Chondrocyte (in vitro differentiated cells): ENCODE data around the gene C3orf38. TPM values are rescaled to one million over a fixed set of nuclear protein-coding genes. Genes with fewer than 3 reads are reported as not detected.

Experiments
- DNase-seq: peaks from one replicate; pipeline ENCODE4 v3.0.0; 2021; ENCODE audit warnings: mixed read lengths, low spot score
- H3K27ac Mint-ChIP-seq: one replicate; pipeline ENCODE4 v1.8.0; 2021; ENCODE audit warnings: mild to moderate bottlenecking, moderate library complexity, mixed read lengths; ENCODE audit not compliant: unreplicated experiment
- H3K27me3 Mint-ChIP-seq: 2 replicates; pipeline ENCODE4 v1.8.0; 2021; ENCODE audit warnings: low read depth, mixed read lengths
- H3K36me3 Mint-ChIP-seq: 2 replicates; pipeline ENCODE4 v1.8.0; 2021; ENCODE audit warnings: low read depth, mixed read lengths
- H3K4me1 Mint-ChIP-seq: 2 replicates; pipeline ENCODE4 v1.8.0; 2021; ENCODE audit warnings: low read depth, mild to moderate bottlenecking, mixed read lengths
- H3K4me3 Mint-ChIP-seq: one replicate; pipeline ENCODE4 v1.8.0; 2021; ENCODE audit warnings: mild to moderate bottlenecking, moderate library complexity, mixed read lengths; ENCODE audit not compliant: unreplicated experiment
- H3K9me3 Mint-ChIP-seq: 2 replicates; pipeline ENCODE4 v1.8.0; 2021; ENCODE audit warnings: low read depth, mixed read lengths
- CTCF ChIP-seq: fragments of 200-600 bp; sonication (generic); IDR thresholded peaks from 2 replicates; pipeline ENCODE4 v1.5.0; 2021; ENCODE audit warnings: antibody characterized with exemption, mild to moderate bottlenecking, moderate library complexity
- total RNA-seq: library from RNA; stranded (reverse); gene quantifications from 3 replicates; pipeline ENCODE4 v1.2.1, GENCODE V29; 2021

C3orf38 gene
- total RNA-seq, 1 donor from 2014 or later, result 28.6 TPM

DNA sequence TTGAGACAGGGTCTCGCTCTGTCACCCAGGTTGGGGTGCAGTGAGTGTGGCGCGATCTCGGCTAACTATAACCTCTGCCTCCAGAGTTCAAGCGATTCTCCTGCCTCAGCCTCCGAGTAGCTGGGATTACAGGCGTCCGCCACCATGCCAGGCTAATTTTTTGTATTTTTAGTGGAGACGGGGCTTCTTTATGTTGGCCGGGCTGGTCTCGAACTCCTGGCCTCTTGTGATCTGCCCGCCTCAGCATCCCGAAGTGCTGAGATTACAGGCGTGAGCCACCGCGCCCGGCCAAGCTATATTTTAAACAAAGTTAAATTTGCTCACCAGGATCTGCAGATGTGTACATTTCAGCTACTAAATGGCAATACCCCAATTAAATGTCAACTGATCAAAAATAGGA lies 1.1 kb upstream of the C3orf38 start:
- peak overlapping the region; percentile 94 for H3K4me3 Mint-ChIP-seq
- H3K36me3 Mint-ChIP-seq, result no peaks in the 10 kb centered on the region
- peaks cover 24% of the 10 kb centered on the region for H3K4me1 Mint-ChIP-seq
- no peak for TF ChIP-seq CTCF
- H3K27me3 Mint-ChIP-seq, result no peaks in the 10 kb centered on the region
- H3K9me3 Mint-ChIP-seq, result no peaks in the 10 kb centered on the region
- H3K27ac Mint-ChIP-seq, result peak overlapping the region; percentile 99
- no peak for DNase-seq

DNA sequence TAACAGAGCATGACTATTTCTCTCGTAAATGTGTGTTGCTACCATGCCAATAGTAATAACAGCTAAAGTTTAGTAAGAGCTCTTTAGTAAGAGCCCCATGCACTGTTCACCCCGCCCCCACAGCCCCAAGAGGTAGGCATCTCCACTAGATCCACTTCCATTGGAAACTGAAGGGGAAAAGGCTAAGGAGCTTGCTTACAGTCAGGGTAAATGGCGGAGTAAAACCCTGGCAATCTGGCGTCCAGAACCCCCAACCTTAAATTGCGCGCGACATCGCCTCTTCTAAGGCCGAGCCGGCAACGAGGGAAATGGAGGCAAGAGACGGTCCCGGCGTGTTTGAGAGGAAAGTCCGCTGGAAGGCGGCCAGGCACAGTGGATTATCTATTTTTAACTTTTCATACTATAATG lies 654 bp upstream of the C3orf38 start:
- H3K4me1 Mint-ChIP-seq, result peaks cover 24% of the 10 kb centered on the region
- TF ChIP-seq CTCF, result no peak
- H3K27me3 Mint-ChIP-seq, result no peaks in the 10 kb centered on the region
- H3K36me3 Mint-ChIP-seq, result no peaks in the 10 kb centered on the region
- DNase-seq, result no peak
- no peaks in the 10 kb centered on the region for H3K9me3 Mint-ChIP-seq
- H3K27ac Mint-ChIP-seq, result peak overlapping the region; percentile 99
- peak overlapping the region; percentile 94 for H3K4me3 Mint-ChIP-seq

GRCh38 chr3:88150371-88150770 lies 612 bp downstream of the C3orf38 start:
- H3K27me3 Mint-ChIP-seq, result no peaks in the 10 kb centered on the region
- H3K4me1 Mint-ChIP-seq, result peaks cover 24% of the 10 kb centered on the region
- TF ChIP-seq CTCF, result no peak
- H3K9me3 Mint-ChIP-seq, result no peaks in the 10 kb centered on the region
- peaks cover 3% of the 10 kb centered on the region for H3K36me3 Mint-ChIP-seq
- peak overlapping the region; percentile 99 for H3K27ac Mint-ChIP-seq
- H3K4me3 Mint-ChIP-seq, result peak overlapping the region; percentile 94
- DNase-seq, result no peak

DNA sequence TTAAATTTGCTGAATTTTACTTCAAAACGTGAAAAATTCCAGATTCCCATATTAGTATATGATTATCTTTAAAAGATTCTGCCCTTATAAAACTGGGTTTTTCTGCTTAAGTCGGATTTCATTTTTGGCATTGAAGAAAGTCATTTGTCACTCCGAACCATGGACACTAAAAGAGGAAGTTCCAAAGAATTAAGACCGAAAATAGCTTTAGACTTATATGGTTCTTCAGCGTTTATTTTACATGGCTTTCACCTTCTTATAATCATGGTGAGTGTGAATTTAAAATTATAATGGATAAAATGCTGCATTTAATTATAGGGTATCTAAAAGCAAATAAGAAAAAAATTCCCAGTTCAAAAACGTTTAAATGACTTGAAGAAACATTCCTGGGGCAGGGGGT lies 1.0 kb downstream of the C3orf38 start:
- peak overlapping the region; percentile 99 for H3K27ac Mint-ChIP-seq
- H3K4me1 Mint-ChIP-seq, result peaks cover 24% of the 10 kb centered on the region
- no peaks in the 10 kb centered on the region for H3K27me3 Mint-ChIP-seq
- DNase-seq, result no peak
- peaks cover 6% of the 10 kb centered on the region for H3K36me3 Mint-ChIP-seq
- peak overlapping the region; percentile 94 for H3K4me3 Mint-ChIP-seq
- H3K9me3 Mint-ChIP-seq, result no peaks in the 10 kb centered on the region
- TF ChIP-seq CTCF, result no peak

DNA sequence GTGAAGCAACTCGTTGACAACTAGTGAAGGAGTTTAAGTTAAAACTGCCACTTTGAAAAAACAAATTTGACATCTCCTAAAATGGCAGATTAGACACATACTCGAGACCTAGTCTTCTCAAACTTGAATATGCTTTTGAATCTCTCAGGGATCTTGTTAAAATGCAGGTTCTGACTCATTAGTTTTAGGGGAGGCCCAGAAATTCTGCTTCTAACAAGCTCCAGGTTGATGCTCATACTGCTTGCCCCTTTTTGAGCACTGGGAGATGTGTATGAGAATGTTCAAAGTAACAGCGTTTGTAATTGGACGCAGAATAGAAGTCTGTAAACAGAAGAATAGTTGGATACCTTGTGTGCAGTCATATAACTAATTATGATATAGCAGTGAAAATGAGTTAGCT lies 1.6 kb downstream of the C3orf38 start:
- Mint-ChIP-seq H3K9me3 (no peaks in the 10 kb centered on the region), H3K4me3 (peak overlapping the region; percentile 94), H3K4me1 (peaks cover 24% of the 10 kb centered on the region), H3K27me3 (no peaks in the 10 kb centered on the region), H3K36me3 (peaks cover 11% of the 10 kb centered on the region), H3K27ac (peak overlapping the region; percentile 45)
- DNase-seq, result no peak
- TF ChIP-seq CTCF, result no peak
